OCI-LY7 (cell line): ENCODE results near the gene ECE1. TPM values are rescaled to one million over a fixed set of nuclear protein-coding genes. Genes with fewer than 3 reads are reported as not detected.

Source experiments
- BruUV-seq: library from RNA; stranded (reverse); fragments of 400-500 nt; replicated peaks from 2 replicates; lab custom pipeline; 2021; lab: Mats Ljungman, UMichigan
- CTCF ChIA-PET: fragments of 300-600 bp; sonication (Branson Sonifier 250); formaldehyde crosslinking; loops from one replicate; lab custom pipeline; 2022; ENCODE audit warnings: antibody characterized with exemption; ENCODE audit not compliant: unreplicated experiment; lab: Charles Lee
- POLR2A ChIA-PET: fragments of 300-600 bp; sonication (Branson Sonifier 250); formaldehyde crosslinking; loops from one replicate; lab custom pipeline; 2022; ENCODE audit warnings: antibody characterized with exemption; lab: Charles Lee
- DNase-seq: peaks from one replicate; pipeline ENCODE4 v3.0.0-alpha.2; 2015; ENCODE audit warnings: low spot score
- H2AFZ ChIP-seq: fragments of 200-600 bp; sonication (generic), shearing (Covaris generic); 2 replicates; pipeline ENCODE4 v1.6.1; 2014; ENCODE audit warnings: mild to moderate bottlenecking, antibody characterized with exemption, low read length, moderate library complexity
- H3K27ac ChIP-seq: fragments of 200-600 bp; sonication (generic); 2 replicates; pipeline ENCODE4 v1.5.1; 2014; ENCODE audit warnings: mixed run types, low read depth, mild to moderate bottlenecking, moderate library complexity, low read length, inconsistent platforms; ENCODE audit not compliant: poor library complexity, severe bottlenecking
- H3K36me3 ChIP-seq: fragments of 200-600 bp; sonication (generic); 2 replicates; pipeline ENCODE4 v1.6.1; 2014; ENCODE audit warnings: mild to moderate bottlenecking, antibody characterized with exemption, low read length, moderate library complexity, mixed read lengths; ENCODE audit not compliant: insufficient read depth
- H3K4me1 ChIP-seq: fragments of 200-600 bp; sonication (generic); 2 replicates; pipeline ENCODE4 v1.5.1; 2014; ENCODE audit warnings: mild to moderate bottlenecking, low read length; ENCODE audit not compliant: insufficient read depth, poor library complexity, severe bottlenecking
- H3K4me2 ChIP-seq: fragments of 200-600 bp; sonication (generic); 2 replicates; pipeline ENCODE4 v1.6.1; 2014; ENCODE audit warnings: mild to moderate bottlenecking, low read length
- H3K4me3 ChIP-seq: fragments of 200-600 bp; sonication (generic); 2 replicates; pipeline ENCODE4 v1.5.1; 2014; ENCODE audit warnings: mild to moderate bottlenecking, low read depth, low read length; ENCODE audit not compliant: poor library complexity, severe bottlenecking
- H3K79me2 ChIP-seq: fragments of 200-600 bp; sonication (generic); 2 replicates; pipeline ENCODE4 v1.6.1; 2016; ENCODE audit warnings: low read depth, mild to moderate bottlenecking, low read length, moderate library complexity, mixed read lengths; ENCODE audit not compliant: insufficient read depth
- H3K9me2 ChIP-seq: fragments of 200-600 bp; sonication (generic); 2 replicates; pipeline ENCODE4 v1.6.1; 2016; ENCODE audit warnings: mild to moderate bottlenecking, low read length, mixed read lengths; ENCODE audit not compliant: insufficient read depth
- H3K9me3 ChIP-seq: fragments of 200-600 bp; sonication (generic); 2 replicates; pipeline ENCODE4 v1.6.1; 2014; ENCODE audit warnings: mild to moderate bottlenecking, mixed run types, low read length, mixed read lengths
- H4K20me1 ChIP-seq: fragments of 200-600 bp; sonication (generic); 2 replicates; pipeline ENCODE4 v1.6.1; 2014; ENCODE audit warnings: mild to moderate bottlenecking, antibody characterized with exemption, low read length, moderate library complexity, mixed read lengths; ENCODE audit not compliant: insufficient read depth
- CTCF ChIP-seq: fragments of 200-600 bp; sonication (generic); conservative IDR thresholded peaks from 2 replicates; pipeline ENCODE4 v1.5.1; 2014; ENCODE audit warnings: mild to moderate bottlenecking, antibody characterized with exemption, low read length, moderate library complexity, mixed read lengths
- EZH2phosphoT487 ChIP-seq: fragments of 200-600 bp; sonication (generic); IDR thresholded peaks from 2 replicates; pipeline ENCODE4 v1.6.1; 2018; ENCODE audit warnings: low read depth, borderline replicate concordance, mild to moderate bottlenecking, mixed run types, antibody characterized with exemption, low read length, moderate library complexity, mixed read lengths
- intact Hi-C: fragments of 100-400 bp; cut with micrococcal nuclease; formaldehyde crosslinking; loops from one replicate; pipeline ENCODE4 v1.10.0; 2022; ENCODE audit not compliant: unreplicated experiment
- total RNA-seq, 2 experiments: library from RNA; depleted of rRNA in 1 of 2; stranded (reverse); fragments of >200 nt in 1 of 2; shearing (Covaris generic) in 1 of 2; gene quantifications; 2 replicates each; pipeline ENCODE4 v1.2.3, GENCODE V29; 2014 to 2022

Gene ECE1
- total RNA-seq, 2 experiments from 2014 or later, result 20.0 to 32.8 TPM

- DNase-seq, result no peak
- H3K4me1 ChIP-seq, result peaks cover 7% of the 10 kb centered on the region
- H2AFZ ChIP-seq, result no peak overlapping the region
- H3K27ac ChIP-seq, result no peak overlapping the region
- no peaks in the 10 kb centered on the region for H3K9me2 ChIP-seq
- ChIA-PET POLR2A (no interaction called here), CTCF (no interaction called here)
- no peaks in the 10 kb centered on the region for H3K79me2 ChIP-seq
- no peaks in the 10 kb centered on the region for H4K20me1 ChIP-seq
- TF ChIP-seq EZH2phosphoT487, result no peak
- no peak for TF ChIP-seq CTCF
- no peak overlapping the region for H3K4me3 ChIP-seq
- no peaks in the 10 kb centered on the region for H3K9me3 ChIP-seq
- intact Hi-C loops, result no loop called here
- BruUV-seq, result no TSS peak
- peaks cover 4% of the 10 kb centered on the region for H3K36me3 ChIP-seq
- no peak overlapping the region for H3K4me2 ChIP-seq
Measured at GRCh38 chr1:21263052-21263429, 27.2 kb downstream of the ECE1 start.

- intact Hi-C loops, result no loop called here
- no peak overlapping the region for H2AFZ ChIP-seq
- no peak for DNase-seq
- ChIA-PET CTCF (no interaction called here), POLR2A (no interaction called here)
- H3K36me3 ChIP-seq, result peaks cover 1% of the 10 kb centered on the region; the same call in 1 of the 2 replicates
- H3K9me2 ChIP-seq, result no peaks in the 10 kb centered on the region
- no peak overlapping the region for H3K4me3 ChIP-seq
- no peak overlapping the region for H3K4me2 ChIP-seq
- no peaks in the 10 kb centered on the region for H3K9me3 ChIP-seq
- H3K27ac ChIP-seq, result no peak overlapping the region
- H3K4me1 ChIP-seq, result peaks cover 7% of the 10 kb centered on the region
- H4K20me1 ChIP-seq, result no peaks in the 10 kb centered on the region
- BruUV-seq, result no TSS peak
- H3K79me2 ChIP-seq, result no peaks in the 10 kb centered on the region
- TF ChIP-seq CTCF (no peak), EZH2phosphoT487 (no peak)
Measured at GRCh38 chr1:21262293-21263051, 27.8 kb downstream of the ECE1 start.
